ENCODE measurements around the gene SKOR1.

DNA sequence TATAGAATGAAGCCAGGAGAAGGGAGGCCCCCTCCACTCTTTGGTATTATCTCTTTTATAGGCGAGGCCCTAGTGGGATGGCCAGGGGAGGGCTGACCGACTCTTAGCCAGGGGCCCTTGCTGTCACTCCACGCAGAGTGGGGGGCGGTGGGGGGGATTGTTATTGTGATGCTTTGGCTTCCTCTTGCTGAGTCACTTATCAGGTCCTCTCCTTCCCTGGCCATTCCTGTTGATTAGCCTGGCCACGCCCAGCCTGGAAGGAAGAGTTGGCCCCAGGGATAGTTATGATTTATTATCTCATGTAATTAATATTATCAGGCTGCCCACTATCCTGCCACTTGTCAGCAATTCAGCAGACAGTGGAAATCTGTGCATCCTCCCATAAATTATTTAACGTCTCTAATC is 25.5 kb upstream of the SKOR1 start:
- no peak for TF ChIP-seq GABPA (IDR thresholded peaks at IDR 0.05; ENCODE audit: borderline replicate concordance, insufficient read depth, low read length)
- no peak for TF ChIP-seq POLR2AphosphoS5 (IDR thresholded peaks at IDR 0.05; ENCODE audit: low read depth, low read length)
- no peak for TF ChIP-seq EP300 (IDR thresholded peaks at IDR 0.05; ENCODE audit: borderline replicate concordance in 1 of 2, low read depth in 2 of 2, low read length in 2 of 2)
- no peak for TF ChIP-seq POU5F1 (IDR thresholded peaks at IDR 0.05; ENCODE audit: low read depth, low read length)
